Medulla oblongata (tissue), 1 donor: ENCODE results near the gene BCL2L1.
A peak's percentile ranks its signal among the peaks of the same experiment; 100 is the strongest.

ENCODE experiments used
- DNase-seq: peaks from one replicate; pipeline ENCODE4 v3.0.0-alpha.2; 2015; ENCODE audit errors: extremely low spot score

The BCL2L1 gene

GRCh38 chr20:31709939-31710338 lies 12.7 kb downstream of the BCL2L1 start:
- DNase-seq = no peak

DNA sequence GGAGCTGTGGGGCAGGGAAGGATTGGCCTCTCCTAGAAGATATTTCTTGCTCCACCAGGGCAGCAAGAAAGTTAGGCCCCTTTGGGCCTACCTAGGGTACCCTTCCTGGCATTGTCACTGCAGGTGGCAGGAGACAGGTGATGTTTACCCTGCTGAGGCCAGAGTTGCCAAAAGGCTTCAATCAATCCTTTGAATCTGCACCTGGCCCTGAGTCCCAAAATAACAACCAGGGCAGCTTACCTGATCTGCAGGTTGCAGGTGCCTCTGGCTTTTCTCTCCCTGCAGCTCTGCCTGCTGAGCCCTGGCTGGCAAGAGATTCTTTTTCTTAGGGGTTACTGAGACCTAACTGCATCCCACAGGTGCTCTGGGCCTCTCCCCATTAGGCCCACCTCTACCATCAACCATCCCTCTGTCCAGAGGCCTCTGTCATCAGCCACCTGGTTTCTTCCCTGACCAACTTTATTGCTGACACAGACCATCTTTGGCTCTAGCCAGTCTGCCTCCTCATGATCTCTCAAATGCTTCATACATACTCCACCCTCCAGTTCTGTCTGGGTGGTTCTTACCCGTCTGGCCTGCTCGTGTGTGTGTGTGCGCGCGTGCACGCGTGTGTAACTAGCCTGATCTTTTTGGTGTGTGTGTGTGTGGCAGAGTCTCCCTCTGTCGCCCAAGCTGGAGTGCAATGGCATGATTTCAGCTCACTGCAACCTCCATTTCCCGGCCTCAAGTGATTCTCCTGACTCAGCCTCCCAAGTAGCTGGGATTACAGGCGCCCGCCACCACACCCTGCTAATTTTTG lies 13.7 kb downstream of the BCL2L1 start:
- DNase-seq = no peak

- no peak for DNase-seq
Measured at GRCh38 chr20:31707994-31708735, 14.5 kb downstream of the BCL2L1 start.

GRCh38 chr20:31707258-31707615 lies 15.4 kb downstream of the BCL2L1 start:
- no peak for DNase-seq

DNA sequence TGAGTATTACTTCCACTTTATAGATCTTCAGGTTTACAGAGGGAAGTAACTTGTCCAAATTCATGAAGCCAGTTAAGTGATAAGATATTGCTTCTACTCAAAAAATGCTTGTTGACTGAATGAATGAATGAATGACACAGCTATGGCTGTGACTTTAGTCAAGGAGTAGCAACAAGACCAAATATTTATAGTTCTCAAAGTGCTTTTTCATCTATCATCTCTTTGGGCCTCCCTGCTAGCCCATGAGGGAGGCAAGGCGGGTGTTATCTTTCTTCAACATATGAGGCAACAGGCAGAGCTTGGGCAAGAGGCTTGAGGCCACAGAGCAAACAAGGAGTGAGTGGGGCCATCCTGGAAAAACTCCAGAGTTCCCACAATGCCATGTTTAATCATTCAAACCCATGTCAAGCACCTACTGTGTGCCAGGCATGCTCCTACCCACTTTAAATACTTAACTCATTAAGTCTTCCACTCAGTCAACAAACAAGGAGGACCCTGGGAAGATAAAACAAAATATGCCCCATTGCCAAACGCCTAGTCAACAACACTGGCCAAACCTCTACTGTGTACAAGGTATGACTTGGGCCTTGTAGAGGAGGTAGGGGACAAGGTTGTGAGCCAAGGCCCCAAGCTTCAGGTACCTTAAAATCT lies 15.9 kb downstream of the BCL2L1 start:
- DNase-seq = no peak

DNA sequence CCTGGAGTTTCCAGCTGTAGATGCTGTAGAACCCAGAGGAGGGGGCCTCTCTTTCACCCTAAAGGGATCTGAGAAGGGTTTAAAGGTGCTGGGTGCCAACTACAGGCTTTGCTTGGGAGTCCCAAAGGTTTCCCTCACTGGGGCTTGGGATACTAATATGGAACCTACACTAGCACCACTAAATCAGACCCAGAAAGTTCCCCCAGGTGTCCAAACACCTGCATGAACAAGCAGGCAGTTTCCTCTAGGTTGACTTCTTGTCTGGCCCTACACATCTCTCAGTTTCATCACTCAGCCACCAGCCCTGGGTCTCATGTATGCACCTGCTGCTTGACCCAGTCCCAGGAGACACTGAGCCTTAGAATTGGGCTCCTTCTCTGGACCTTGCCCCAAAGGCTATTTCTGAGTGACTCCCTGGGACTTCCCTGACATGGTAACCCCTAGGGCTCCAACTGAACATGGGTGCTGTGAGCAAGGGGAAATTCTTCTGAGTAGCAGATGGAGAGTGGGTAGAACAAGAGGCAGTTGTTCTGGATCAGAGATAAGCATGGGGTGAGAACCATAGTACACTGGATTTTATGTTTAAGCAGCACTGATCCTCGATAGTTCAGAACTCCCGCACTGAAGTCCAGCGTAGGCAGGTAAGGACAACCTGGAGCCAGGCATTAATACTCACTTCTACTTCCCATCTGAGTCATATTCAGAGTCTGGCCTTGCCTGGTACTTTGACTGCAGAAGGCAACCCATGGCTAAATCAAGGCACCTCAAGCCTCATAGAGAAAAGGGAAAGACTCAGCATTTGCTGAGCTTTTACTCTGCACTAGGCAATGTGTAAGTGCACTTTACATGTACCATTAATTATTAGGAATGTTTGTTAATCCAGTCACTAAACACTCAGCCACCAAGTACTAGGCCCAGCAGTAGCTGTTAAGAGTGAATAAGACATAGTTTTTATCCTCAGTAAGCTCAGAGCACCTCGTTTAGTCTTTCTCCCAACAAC lies 16.8 kb downstream of the BCL2L1 start:
- DNase-seq = no peak

DNA sequence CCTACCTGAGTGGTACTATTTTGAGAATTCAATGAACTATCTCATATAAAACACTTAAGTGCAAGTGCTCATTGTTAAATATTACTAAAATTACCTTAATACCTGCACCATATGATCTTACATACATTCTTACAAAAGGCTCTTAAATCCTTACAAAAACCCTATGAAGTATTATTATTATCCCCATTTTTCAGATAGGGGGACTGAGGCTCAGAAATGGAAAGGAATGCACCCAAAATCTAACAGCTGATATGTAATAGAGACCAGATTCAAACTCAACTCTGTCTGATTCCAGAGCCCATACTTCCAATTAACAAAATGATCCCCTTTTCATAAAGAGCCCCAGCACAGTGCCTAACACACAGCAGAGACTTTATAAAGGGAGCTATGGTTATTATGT lies 17.5 kb downstream of the BCL2L1 start:
- no peak for DNase-seq

GRCh38 chr20:31704225-31705119 lies 18.2 kb downstream of the BCL2L1 start:
- DNase-seq = no peak

GRCh38 chr20:31701591-31701990 lies 21.1 kb downstream of the BCL2L1 start:
- DNase-seq = no peak

DNA sequence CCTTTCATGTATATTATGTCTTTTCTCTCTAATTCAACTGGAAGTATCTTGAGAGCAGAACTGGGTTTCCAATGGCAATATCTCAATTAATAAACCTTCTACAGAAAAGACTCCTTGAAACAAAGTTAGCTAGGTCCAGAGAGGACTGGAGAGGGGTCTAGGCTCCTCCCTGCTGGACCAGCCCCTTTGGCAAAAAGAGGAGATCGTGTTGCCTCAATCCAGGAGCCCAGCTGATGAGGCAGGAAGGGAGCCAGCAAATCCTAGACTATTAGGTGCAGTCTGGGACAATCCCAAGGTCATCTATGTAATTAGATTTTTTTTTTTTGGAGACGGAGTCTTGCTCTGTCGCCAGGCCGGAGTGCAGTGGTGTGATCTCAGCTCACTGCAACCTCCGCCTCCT lies 21.9 kb downstream of the BCL2L1 start:
- no peak for DNase-seq

- no peak for DNase-seq
Measured at GRCh38 chr20:31699801-31700728, 22.6 kb downstream of the BCL2L1 start.

DNA sequence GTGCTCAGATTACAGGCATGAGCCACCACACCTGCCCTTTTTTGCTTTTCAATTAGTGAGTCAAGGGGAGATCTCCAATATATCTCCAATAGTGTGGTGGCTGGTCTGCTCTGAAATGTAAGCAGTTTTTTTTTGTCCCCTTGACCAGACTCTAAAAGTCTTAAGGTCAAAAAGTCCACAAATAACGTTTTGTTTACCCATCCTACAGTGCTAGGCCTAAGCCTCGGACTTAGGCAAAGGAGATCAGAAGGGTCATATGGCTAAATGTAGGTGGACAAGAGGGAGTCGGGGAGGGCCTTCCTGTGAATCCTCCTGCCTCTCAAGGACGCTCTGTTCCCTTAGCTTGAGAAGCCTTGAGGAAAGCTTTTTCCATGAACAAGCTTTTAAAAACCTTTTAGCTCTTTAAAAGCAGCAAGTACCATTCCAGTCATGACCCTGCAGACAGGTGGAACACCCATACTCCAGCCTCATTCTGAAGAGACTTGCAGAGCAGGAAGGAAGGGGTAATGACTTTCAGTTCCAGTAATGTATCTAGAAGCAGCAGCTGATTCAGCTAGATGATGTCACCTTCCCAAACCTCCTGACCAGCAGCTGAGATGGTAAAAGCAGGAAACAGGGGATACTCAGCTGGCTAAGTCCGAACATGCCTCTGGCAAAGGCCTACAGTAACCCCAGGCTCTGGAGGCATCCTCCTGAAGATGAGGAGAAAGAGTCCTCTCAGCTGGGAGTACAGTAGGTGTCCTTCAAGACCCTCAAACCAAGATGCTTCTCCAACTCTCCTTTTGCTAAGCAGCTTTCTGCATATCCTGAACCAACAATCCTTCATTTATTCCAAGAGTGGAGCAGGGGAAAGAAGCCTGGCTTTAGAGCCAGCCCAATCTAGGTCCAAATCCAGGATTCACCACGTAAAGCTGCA lies 23.6 kb downstream of the BCL2L1 start:
- DNase-seq = peak; percentile 93

GRCh38 chr20:31698243-31698802 lies 24.3 kb downstream of the BCL2L1 start:
- DNase-seq = no peak

DNA sequence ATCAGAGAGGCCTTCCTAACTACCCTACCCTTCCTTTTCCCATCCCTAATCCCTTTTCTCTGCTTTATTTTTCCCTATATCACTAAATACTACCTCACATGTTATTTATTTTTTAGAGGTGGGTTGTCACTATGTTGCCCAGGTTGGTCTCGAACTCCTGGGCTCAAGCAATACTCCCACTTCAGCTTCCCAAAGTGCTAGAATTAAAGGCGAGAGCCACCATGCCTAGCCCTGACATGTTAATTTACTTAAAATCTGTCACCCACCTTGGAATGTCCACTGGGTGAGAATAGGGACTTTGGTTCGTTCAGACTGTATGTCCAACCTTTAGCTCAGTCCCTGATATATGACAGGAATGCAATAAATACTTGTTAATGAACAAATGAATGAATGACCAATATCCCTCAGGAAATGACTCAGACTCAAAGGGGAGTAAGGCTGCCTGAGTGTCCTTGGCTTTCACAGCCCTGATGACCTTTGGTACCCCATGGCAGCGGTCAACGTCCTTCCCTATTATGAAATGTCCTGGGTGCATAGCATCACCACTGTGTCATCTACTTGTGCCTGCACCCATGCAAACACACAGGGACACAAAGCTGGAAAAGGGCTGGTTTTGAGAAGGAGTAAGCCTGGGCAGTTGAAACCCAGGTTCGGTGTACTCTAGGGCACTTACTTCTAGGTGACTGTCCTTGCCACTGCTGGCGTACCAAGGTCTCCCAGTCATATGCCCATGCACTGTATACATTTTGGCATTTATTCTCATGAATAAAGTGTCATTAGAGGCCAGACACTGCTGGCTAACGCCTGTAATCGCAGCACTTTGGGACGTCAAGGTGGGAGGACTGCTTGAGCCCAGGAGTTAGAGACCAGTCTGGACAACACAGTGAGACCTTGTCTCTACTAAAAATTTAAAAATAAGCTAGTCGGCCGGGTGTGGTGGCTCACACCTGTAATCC lies 26.5 kb downstream of the BCL2L1 start:
- no peak for DNase-seq

DNA sequence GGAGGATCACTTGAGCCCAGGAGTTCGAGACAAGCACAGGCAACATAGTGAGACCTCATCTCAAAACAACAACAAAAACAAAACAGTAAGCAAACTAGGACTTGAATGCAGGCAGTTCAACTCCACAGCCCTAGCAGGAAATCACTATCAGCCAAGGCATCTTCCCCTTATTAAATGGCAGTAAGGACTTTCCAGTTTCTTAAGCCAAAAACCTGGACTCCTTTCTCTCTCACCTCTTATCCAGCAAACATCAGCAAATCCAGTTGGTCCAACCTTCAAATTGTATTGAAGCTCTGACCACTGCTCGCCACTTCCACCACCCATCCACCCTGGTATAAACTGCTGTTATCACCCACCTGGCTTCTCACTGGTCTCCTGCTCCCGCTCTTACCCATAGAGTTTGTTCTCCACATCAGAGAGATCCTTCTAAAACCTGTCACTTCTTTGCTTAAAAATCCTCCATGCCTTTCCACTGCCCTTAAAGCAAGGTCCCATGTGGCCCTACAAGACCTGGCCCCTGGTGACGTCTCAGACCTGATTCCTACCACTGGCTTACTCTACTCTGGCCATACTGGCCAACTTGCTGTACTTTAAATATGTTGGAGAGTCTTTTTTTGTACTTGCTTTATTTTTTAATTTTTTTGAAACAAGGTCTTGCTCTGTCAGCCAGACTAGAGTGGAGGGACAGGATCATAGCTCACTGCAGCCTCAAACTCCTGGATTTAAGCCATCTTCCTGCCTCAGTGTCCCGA lies 27.6 kb downstream of the BCL2L1 start:
- DNase-seq = no peak
